ENCODE measurements around the gene DDAH1.
"Not testable (repeated sequence)": the region's sequence is repeated elsewhere in the genome, so short reads cannot be mapped to it uniquely, and the experiment has no call there.

Gene DDAH1

DNA sequence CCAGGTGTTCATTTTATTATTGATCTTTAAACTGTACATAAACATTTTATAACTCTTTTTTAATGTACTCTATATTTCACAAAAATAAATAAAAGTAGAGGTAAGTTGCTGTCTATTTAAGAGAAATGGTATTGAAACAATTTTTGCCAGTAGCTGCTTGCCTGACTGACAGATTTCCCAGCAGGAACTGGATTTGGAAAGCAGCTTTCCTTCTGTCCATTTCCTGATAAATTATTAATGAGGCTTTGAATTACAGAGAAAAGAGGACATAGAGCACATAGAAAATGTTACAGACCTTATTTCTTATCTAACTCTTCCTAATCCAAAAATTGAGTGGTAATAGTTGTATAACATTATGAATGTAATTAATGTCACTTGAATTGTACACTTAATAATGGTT is 108.8 kb downstream of the DDAH1 start:
- no peak for DNase-seq

DNA sequence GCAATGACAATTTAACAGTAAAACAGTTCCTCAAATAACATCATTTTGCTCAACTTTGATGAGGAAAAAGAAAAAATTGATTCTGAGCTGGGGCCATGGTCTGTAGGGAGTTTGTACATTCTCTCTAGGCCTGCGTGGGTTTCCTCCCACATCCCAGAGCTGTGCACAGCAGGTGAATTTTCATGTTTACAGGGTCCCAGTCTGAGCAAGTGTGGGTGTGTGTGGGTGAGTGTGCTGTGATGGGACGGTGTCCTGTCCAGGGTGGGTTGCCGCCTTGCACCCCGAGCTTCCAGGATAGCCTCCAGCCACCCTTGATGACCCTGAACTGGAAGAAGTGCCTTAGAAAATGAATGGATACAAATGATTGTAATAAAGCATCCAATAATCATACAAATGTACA is 112.9 kb downstream of the DDAH1 start:
- DNase-seq = no peak

DNA sequence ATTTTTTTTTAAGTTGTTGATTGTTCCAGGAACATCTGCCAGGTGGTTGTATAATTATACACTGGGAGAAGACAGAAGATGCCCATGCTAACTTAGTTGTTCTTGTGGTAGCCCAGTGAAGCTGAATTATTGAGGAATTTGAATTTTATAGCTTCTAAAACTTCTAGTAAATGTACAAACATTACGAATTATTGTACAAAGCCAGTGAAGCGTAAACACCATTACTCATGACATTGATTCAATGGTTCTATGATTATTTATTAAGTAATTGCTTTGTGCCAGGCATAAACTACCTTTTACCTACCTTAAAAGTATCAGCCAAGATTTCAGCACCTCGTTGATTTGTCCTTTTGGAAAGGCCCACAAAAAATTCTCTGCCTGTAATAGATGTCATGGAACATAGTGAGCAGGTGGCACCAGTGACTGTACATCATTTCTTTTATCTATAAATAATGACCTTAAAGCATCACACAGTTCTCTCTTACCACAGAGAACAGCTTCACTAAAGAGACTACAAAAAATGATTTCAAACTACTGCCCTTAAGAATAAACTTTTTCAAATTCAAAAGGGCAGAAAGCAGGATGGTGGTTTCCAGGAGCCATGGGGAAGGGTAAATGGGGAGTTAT is 113.6 kb downstream of the DDAH1 start:
- no peak for DNase-seq

DNA sequence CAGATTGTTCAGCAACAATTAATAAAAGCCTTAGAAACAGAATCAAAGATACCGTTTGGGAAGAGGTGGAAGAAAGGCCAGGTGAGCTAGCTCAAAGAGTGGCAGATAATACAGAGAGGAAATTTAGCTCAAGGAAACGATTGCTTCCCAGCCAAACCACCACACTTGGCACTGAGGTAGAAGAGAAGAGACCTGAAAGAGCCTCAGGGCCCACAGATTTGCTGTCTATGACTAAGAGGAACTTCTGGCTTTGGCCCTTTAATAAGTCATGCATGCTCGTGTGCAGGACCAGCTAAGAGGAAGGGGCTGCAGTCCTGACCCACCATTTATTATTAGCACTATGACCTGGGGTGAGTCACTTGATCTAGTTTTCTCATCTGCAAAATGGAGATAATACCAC is 115.7 kb downstream of the DDAH1 start:
- DNase-seq = no peak

DNA sequence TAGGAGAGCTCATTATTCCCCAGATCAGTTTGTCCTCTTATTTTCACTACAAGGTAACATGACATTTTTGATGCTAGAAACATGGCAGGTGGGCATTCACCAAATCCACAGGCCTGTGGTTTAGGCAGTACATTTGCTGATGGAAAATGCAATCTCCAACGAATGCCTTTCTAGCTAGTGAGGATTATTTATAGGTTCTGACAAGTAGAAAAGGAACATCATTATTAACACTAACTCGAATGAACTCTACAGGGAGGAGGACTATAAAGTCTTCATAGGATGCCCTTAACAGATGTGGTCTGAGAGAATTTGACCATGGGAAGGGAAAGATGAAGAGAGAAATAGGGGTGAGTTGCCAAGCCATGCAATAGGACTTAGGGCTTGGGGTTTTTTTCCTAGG is 117.1 kb downstream of the DDAH1 start:
- no peak for DNase-seq

DNA sequence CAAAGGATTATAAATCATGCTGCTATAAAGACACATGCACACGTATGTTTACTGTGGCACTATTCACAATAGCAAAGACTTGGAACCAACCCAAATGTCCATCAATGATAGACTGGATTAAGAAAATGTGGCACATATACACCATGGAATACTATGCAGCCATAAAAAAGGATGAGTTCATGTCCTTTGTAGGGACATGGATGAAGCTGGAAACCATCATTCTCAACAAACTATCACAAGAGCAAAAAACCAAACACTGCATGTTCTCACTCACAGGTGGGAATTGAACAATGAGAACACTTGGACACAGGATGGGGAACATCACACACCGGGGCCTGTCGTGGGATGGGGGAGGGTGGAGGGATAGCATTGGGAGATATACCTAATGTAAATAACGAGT is 117.7 kb downstream of the DDAH1 start:
- not testable (repeated sequence) for DNase-seq

DNA sequence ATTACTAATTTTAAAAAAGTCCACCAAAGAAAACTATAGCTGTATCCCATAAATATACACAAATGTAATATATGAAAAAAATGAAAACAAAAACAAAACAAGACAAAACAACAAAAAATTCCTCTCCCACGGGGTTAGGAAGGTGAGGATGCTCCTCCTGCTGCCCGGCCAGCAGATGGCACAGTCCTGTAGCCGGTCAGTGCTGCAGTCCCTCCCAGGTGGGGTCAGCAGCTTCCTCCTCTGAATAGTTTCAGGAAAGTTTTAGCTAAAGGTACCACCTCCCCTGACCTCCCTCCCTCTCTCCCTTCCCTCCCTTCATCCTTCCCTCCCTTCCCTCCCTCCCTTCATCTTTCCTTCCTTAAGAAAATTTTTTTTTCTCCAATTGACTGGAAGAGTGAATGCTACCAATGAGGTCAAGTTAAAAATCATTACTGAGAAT is 120.7 kb downstream of the DDAH1 start:
- no peak for DNase-seq

DNA sequence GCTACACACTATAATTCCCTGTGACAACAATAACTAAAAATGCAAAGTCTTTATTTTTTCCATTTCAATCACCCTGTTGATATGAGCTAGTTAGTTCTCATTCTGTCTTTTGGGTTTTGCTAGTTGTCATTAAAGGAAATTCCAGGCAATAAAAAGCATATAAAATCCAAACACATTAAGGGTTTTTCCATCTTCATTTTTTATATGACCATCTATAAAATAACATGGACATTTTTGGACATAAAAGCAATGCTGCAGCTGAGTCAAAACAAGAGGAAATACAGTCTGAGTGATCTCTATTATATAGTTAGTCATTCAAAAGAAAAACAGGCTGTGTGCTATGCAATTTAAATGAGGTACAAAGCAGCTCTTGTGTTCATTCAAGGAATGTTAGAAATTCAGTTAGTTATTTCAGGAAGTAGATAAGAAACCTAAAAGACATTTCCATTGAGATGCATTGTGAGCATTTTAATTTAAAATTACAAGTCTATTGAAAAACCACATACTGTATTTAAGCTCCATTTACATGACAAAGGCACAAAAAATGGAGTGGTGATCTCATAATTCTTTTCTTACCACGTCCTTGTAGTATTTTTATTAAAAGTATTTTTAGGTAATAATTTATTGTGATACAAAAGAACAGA is 121.2 kb downstream of the DDAH1 start:
- no peak for DNase-seq

DNA sequence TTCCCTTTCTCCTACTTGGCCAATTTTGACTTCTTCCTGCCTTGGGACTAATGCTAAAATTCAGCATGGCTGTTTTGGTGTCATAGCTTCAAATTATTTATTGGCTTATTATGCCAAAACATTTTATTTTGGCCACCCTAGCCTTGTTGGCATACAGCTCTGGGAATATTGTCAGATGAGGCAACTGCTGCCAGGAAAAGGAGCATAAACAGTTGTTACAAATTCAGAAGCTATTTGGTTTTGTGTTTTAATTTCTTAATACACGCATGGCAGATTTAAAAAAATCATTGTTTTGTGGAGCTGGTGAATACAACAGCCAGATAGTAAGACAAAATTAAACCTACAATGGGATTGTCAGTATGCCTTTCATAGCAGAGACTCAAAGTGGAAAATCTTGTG is 121.7 kb downstream of the DDAH1 start:
- DNase-seq = no peak

DNA sequence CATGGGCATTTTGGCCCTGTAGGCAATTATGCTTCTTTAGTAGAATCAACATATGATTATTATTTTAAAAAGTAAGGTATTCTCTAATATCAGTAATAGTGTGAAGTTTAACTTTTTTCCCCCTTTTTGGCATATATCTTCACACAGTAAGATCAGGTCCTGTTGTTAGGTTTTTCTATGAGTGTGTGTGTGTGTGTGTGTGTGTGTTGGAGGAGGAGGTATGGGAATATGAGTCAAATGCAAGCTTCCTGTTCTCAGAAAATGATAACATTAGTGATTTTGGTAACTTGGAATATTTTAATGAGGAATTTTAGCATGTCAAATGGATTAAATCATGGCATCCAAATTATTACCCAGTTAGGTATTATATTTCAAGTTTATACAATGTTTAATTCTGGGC is 122.8 kb downstream of the DDAH1 start:
- DNase-seq = no peak

DNA sequence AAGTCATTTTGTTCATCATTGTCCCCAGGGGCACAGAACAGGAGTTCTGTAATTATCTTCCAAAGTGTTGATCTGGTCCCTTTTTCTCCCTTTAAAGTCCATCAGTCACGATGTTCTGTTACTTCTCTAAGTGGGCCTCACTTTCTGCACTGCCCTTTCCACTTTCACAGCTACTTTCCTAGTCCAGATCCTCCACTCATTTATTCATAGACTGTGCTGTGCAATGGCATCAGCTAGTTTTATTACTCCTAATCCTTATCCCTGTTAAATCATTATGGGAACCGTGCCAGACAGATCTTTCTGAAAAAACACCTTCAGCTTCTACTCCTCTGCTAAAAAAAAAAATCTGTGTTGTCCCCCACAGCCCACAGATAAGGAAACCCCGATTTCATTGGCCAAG is 124.5 kb downstream of the DDAH1 start:
- no peak for DNase-seq

DNA sequence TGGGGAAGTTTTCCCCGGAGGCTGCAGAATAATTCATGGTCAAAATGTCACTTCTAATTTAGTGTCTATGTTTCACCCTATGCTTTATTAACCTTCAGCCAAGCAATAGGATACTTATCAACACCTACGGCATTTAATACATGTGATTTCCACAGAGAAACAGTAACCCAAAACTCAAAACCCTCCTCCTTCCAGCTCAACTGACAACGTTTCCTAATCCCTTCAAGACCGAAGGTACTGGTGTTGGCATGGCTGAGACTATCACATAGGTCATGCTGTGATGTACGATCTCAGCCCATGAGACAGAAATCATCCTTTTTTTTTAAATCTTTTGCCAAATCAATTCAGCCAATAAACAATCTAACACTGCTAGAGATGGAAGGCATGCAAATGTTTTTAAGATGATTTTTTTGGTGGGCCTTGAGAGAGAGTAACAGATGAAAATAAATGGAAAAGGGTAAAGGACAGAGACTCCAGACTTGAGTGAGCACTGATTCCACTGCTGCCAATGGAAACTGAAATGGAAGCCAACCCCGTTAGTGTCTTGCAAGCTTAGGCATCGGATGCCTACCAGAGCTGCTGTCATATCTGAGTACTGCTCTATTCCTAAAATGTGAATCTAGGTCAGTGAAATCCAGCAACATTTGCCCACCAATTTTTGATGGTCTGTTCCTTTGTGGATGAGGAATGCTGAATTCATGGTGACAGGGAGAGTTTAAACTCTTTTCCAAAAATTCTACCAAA is 125.1 kb downstream of the DDAH1 start:
- no peak for DNase-seq

DNA sequence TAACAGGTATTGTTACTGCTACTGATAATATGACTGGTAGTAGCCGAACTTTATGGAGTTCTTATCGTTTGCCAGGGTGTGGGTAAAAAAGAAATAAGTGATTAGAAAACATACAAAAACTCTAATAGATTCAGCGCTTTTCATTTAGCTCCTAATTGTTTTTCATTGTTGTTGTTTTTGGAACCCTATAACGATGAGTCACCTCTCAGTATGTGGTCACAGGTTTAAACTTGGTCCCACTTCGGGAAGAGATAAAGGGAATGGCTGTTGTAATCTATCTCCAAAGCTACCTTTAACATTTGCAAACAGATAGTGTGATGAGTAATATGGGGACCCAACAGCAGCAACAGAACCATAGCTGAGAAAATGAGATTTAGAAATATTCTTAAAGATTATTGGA is 125.9 kb downstream of the DDAH1 start:
- no peak for DNase-seq

DNA sequence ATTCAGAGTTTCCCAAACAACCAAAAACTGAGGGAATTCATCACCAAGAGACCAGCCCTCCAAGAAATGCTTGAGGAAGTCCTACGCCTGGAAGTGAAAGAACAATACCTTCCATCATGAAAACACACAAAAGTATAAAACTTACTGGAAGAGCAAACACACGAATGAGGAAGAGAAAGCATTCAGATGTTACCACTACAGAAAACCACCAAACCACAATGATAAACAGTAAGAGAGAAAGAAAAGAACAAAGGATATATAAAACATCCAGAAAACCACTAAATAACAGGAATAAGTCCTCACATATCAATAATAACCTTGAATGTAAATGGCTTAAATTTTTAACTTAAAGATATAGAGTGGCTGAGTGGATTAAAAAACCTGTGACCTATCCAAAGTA is 130.0 kb downstream of the DDAH1 start:
- DNase-seq = no peak

DNA sequence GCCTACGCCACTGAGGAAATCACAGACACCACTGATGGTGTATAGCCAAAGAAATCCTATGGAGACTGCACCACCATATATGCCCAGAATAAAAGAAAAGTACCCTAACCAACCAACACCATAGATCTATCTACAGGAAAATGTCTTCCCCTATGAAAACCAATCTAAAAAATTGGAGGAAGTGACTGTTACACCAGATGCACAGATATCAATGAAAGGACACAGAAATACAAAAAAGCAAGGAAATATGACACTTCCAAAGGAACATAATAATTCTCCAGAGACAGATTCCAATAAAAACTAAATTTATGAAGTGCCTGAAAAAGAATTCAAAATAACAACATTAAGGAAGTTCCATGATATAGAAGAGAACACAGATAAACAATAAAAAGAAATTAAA is 131.8 kb downstream of the DDAH1 start:
- no peak for DNase-seq

DNA sequence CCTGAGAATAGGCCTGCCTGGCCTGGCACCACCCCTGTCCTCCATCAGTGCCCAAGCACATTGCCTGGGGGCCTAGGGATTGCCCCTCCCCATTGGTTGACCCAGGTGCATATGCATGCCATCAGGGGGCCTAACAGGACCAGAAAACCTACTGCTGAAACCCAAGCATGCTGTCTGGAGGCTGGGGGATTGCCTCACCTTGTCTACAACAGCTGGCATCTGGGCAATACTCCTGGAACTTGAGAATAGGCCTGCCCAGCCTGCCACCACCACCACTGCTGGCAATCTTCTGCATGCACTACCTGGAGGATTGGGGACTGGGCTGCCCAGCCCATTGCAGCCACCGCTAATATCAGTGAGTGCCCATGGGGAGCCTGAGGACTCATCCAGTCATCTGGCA is 132.4 kb downstream of the DDAH1 start:
- DNase-seq = no peak

DNA sequence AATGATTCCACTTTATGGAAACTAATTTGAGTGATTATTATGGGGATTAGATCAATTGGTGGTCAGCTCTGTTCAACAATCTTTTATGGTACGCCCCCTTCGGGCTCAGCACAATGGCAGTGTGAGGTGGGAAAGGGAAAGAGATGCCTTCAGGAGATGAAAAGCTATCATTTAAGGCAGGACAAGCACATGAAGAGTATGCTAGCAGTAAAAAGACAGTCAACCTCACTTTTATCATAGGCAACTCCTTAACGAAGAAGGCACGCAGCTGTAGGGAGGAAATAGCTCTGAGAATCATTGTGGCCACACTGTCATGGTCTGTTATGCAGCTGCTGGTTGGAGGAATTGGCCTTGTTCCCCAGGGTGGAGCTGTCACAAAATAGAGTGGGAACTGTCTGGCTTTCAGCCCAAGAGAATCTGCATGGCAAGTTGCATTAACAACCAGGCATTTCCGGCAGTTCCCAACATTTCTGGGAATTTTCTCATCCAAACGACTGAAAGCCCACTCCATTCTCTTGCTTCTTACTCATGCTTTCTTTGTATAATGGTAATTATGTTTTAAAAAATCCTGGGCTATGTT is 134.2 kb downstream of the DDAH1 start:
- no peak for DNase-seq

DNA sequence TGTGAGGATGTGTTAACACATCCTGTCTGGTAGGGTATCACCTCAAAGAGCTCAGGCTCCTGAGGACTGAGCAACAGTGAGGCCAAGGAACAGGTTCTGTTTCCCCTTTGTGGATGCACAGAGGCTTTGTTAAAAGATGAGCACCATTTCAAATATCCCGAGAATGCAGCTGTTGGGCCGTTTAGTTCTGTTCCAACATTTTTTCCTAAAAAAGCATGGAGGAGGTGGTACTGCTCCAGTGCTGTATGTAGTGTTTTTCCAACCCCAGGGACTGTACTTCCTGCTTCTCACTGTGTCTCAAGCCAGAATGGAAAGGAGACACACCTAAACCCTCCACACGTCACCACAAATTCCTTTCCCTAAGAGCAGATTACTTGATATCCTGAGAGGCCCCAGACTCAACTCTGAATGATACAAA is 134.7 kb downstream of the DDAH1 start:
- DNase-seq = no peak

DNA sequence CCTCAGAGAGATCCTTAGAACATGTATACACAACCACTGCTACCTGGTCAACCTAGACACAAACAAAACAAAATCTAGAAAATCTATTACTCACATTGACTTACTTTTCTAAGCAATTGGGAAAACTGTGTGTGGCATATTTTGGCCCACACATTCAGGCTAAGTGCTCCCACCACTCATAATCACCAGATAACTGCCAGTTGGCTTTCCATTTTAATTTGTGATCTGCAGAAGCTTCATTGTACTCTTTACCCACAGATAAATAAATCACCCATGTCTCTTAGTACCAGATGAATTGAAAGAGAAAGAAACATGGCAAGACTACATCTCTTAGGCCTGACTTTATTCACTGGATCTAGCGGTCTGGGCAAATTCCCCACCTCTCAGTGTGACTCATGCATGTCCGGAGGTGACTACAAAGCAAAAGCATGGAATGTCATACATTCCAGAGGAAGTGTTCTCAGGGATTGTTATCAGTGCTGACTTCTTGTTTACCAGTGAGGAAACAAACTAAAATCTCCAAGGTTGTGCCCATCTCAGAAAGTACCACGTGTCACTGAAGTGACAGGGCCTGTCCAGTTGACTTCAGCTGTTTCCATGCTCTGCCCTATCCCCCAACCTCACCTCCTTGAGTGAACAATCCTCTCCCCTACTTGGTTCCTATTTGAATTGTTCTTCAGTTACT is 136.1 kb downstream of the DDAH1 start:
- DNase-seq = no peak

DNA sequence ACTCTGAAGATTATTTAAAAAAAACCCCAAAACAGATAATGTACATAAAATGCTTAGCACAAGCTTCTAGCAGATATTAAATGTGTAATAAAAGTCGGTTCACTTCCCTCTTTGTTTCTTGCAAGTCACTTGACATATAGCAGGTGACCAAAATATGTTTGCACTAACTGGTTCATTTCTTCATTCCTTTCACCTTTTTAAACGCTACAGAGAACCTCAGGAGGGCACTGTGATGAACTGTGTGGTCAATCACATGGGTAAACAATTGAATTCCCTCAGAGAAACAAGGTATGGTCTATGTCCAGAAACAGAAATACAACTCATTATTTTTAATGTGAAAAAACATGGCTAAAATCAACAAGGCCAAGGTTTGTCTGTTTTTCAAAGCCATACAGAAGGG is 137.2 kb downstream of the DDAH1 start:
- DNase-seq = no peak

DNA sequence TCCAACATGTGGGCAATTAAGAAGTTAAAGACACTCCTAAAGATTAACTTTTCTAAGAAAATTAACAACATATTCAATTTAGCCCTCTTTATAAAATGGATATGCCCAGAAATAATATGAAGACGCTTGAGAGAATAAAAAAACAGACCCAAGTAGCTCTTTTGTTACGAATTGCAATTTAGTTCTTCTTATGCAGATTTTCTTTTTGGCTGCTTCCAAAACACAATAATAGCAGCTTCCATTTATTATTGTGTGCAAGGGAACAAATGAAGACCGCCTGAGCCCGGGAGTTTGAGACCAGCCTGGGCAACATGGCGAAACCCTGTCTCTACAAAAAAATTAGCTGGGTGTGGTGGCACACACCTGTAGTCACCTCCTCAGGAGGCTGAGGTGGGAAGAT is 138.1 kb downstream of the DDAH1 start:
- DNase-seq = no peak

DNA sequence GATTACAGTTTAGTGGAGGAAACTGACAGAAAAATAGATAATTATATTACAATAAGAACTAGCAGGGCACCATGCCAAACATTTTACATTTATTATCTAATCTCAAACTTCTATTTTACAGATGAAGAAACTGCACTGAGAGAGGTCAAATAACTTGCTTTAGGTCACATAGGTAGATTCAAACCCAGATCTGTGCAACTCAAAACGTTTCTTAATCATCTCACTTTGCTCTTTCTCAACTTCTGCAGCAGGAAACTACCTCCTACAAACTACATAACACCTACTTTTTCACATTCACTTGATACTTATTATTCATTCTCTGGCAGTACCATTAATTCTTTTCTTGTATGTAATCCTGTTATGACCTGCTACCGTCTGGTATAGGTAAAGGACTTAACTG is 138.6 kb downstream of the DDAH1 start:
- DNase-seq = no peak

DNA sequence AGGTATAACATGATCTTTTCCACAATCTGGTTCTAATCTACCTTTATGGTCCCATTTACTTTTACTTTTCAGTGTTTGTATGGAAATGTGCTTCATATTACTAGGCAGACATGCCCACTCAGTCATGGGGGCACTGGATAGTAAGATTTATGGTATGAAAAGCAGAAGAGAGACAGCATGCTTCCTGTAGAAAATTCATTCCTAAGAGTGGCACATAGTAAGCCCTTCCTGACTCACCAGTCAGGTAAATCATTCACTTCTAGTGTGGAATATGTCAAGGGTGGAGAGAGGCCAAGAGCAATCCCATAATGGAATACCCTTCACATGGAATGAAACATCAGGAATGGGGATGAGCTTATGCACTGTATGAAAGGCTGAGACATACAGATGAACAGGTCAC is 139.0 kb downstream of the DDAH1 start:
- no peak for DNase-seq

DNA sequence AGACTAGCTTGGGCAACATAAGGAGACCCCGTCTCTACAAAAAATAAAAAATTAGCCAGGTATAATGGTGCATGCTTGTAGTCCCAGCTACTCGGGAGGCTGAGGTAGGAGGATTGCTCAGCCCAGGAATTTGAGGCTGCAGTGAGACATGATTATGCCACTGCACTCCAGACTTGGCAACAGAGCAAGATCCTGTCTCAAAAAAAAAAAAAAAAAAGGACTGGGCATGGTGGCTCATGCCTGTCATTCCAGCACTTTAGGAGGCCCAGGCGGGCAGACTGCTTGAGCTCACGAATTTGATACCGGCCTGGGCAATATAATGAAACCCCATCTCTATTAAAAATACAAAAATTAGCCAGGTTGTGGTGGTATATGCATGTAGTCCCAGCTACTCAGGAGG is 141.2 kb downstream of the DDAH1 start:
- no peak for DNase-seq

All from activated CD4-positive, alpha-beta T cell treated with anti-CD3 and anti-CD28 coated beads, Interleukin-2, amount 50 U/mL, for 1 hour (primary cell).